ENCODE measurements around the gene C1orf115. TPM values are rescaled to one million over a fixed set of nuclear protein-coding genes. Genes with fewer than 3 reads are reported as not detected.

C1orf115 gene
- total RNA-seq, 1 experiment from 2014 or later = 33.9 TPM

- Histone ChIP-seq H3K4me1 (peaks cover 28% of the 10 kb centered on the region), H3K9me3 (no peaks in the 10 kb centered on the region), H3K27me3 (replicated peaks; ENCODE audit: control insufficient read depth, insufficient read depth, low read length) (no peaks in the 10 kb centered on the region), H3K4me3 (ENCODE audit: low read depth, low read length) (no peak overlapping the region), H3K36me3 (ENCODE audit: control insufficient read depth, insufficient read depth, low read length) (no peaks in the 10 kb centered on the region; the same call in 1 of the 2 replicates)
- POLR2A ChIA-PET = no interaction called here
- Mint-ChIP-seq H3K27ac (ENCODE audit: unreplicated experiment) (no peak overlapping the region), H3K4me3 (ENCODE audit: unreplicated experiment) (no peak overlapping the region), H3K9me3 (ENCODE audit: unreplicated experiment) (no peaks in the 10 kb centered on the region), H3K36me3 (ENCODE audit: insufficient read depth, unreplicated experiment) (no peaks in the 10 kb centered on the region), H3K4me1 (ENCODE audit: low read depth, unreplicated experiment) (peaks cover 12% of the 10 kb centered on the region), H3K27me3 (ENCODE audit: insufficient read depth, unreplicated experiment) (no peaks in the 10 kb centered on the region)
- CTCF ChIA-PET = no interaction called here
- intact Hi-C loops (cut with micrococcal nuclease; ENCODE audit: unreplicated experiment) = loop anchor here (1.0 kb wide), 1 partner anchor 8 kb away; no protein-coding TSS in a partner anchor
- BruUV-seq (replicated peaks) = no TSS peak
- no peak for DNase-seq
- TF ChIP-seq CTCF (IDR thresholded peaks at IDR 0.05; ENCODE audit: insufficient read depth in 1 of 2, low read depth in 1 of 2, low read length in 1 of 2, severe bottlenecking in 1 of 2, unreplicated experiment in 1 of 2) = no peak
Observed at GRCh38 chr1:220700556-220701179, 10.5 kb downstream of the C1orf115 start.

- Mint-ChIP-seq H3K27ac (ENCODE audit: unreplicated experiment) (no peak overlapping the region), H3K9me3 (ENCODE audit: unreplicated experiment) (no peaks in the 10 kb centered on the region), H3K27me3 (ENCODE audit: insufficient read depth, unreplicated experiment) (no peaks in the 10 kb centered on the region), H3K36me3 (ENCODE audit: insufficient read depth, unreplicated experiment) (no peaks in the 10 kb centered on the region), H3K4me3 (ENCODE audit: unreplicated experiment) (no peak overlapping the region), H3K4me1 (ENCODE audit: low read depth, unreplicated experiment) (peaks cover 12% of the 10 kb centered on the region)
- intact Hi-C loops (cut with micrococcal nuclease; ENCODE audit: unreplicated experiment) = no loop called here
- no peaks in the 10 kb centered on the region; the same call in 1 of the 2 replicates for H3K36me3 ChIP-seq (ENCODE audit: control insufficient read depth, insufficient read depth, low read length)
- no TSS peak for BruUV-seq (replicated peaks)
- no peak for TF ChIP-seq CTCF (IDR thresholded peaks at IDR 0.05; ENCODE audit: insufficient read depth in 1 of 2, low read depth in 1 of 2, low read length in 1 of 2, severe bottlenecking in 1 of 2, unreplicated experiment in 1 of 2)
- ChIA-PET POLR2A (no interaction called here), CTCF (no interaction called here)
- no peaks in the 10 kb centered on the region for H3K9me3 ChIP-seq
- DNase-seq = no peak
- no peak overlapping the region for H3K4me3 ChIP-seq (ENCODE audit: low read depth, low read length)
- peaks cover 18% of the 10 kb centered on the region for H3K4me1 ChIP-seq
- no peaks in the 10 kb centered on the region for H3K27me3 ChIP-seq (replicated peaks; ENCODE audit: control insufficient read depth, insufficient read depth, low read length)
Observed at GRCh38 chr1:220701974-220702373, 11.8 kb downstream of the C1orf115 start.

GRCh38 chr1:220702733-220703270, 12.6 kb downstream of the C1orf115 start:
- POLR2A ChIA-PET = interaction anchor here (0.6 kb wide), 1 partner anchor 102 kb away, joined by 10 read pairs; no protein-coding TSS in a partner anchor

More at GRCh38 chr1:220702733-220703270, 12.6 kb downstream of the C1orf115 start:
- no peaks in the 10 kb centered on the region for H3K27me3 ChIP-seq (replicated peaks; ENCODE audit: control insufficient read depth, insufficient read depth, low read length)
- H3K4me1 Mint-ChIP-seq (ENCODE audit: low read depth, unreplicated experiment) = peaks cover 12% of the 10 kb centered on the region
- no peaks in the 10 kb centered on the region for H3K36me3 ChIP-seq (ENCODE audit: control insufficient read depth, insufficient read depth, low read length)
- no peak overlapping the region for H3K4me3 ChIP-seq (ENCODE audit: low read depth, low read length)
- H3K27ac Mint-ChIP-seq (ENCODE audit: unreplicated experiment) = no peak overlapping the region
- TF ChIP-seq CTCF (IDR thresholded peaks at IDR 0.05; ENCODE audit: insufficient read depth in 1 of 2, low read depth in 1 of 2, low read length in 1 of 2, severe bottlenecking in 1 of 2, unreplicated experiment in 1 of 2) = no peak
- no peaks in the 10 kb centered on the region for H3K9me3 ChIP-seq
- no peak for DNase-seq
- H3K9me3 Mint-ChIP-seq (ENCODE audit: unreplicated experiment) = no peaks in the 10 kb centered on the region
- H3K27me3 Mint-ChIP-seq (ENCODE audit: insufficient read depth, unreplicated experiment) = no peaks in the 10 kb centered on the region
- no TSS peak for BruUV-seq (replicated peaks)
- H3K4me1 ChIP-seq = peaks cover 18% of the 10 kb centered on the region
- H3K4me3 Mint-ChIP-seq (ENCODE audit: unreplicated experiment) = no peak overlapping the region
- CTCF ChIA-PET = no interaction called here
- intact Hi-C loops (cut with micrococcal nuclease; ENCODE audit: unreplicated experiment) = no loop called here
- no peaks in the 10 kb centered on the region for H3K36me3 Mint-ChIP-seq (ENCODE audit: insufficient read depth, unreplicated experiment)

Data from Caco-2 (cell line).